Type B pancreatic cell (in vitro differentiated cells): ENCODE results near the gene ADGRG4. TPM values are rescaled to one million over a fixed set of nuclear protein-coding genes. Genes with fewer than 3 reads are reported as not detected.
"Not testable (repeated sequence)": the region's sequence is repeated elsewhere in the genome, so short reads cannot be mapped to it uniquely, and the experiment has no call there.

ENCODE experiments used
- DNase-seq: peaks from one replicate; pipeline ENCODE4 v3.0.0; 2021; ENCODE audit warnings: mixed read lengths; ENCODE audit not compliant: unreplicated experiment; ENCODE audit errors: extremely low spot score
- H3K27ac Mint-ChIP-seq: 2 replicates; pipeline ENCODE4 v1.8.0; 2021; ENCODE audit warnings: mild to moderate bottlenecking, mixed read lengths
- H3K27me3 Mint-ChIP-seq: 2 replicates; pipeline ENCODE4 v1.8.0; 2021; ENCODE audit warnings: mixed read lengths
- H3K36me3 Mint-ChIP-seq: 2 replicates; pipeline ENCODE4 v1.8.0; 2021; ENCODE audit warnings: mixed read lengths
- H3K4me1 Mint-ChIP-seq: one replicate; pipeline ENCODE4 v1.8.0; 2021; ENCODE audit warnings: mixed read lengths; ENCODE audit not compliant: unreplicated experiment
- H3K4me3 Mint-ChIP-seq: 2 replicates; pipeline ENCODE4 v1.8.0; 2021; ENCODE audit warnings: mild to moderate bottlenecking, mixed read lengths
- H3K9me3 Mint-ChIP-seq: 2 replicates; pipeline ENCODE4 v1.8.0; 2021; ENCODE audit warnings: mixed read lengths
- total RNA-seq: library from RNA; stranded (reverse); gene quantifications from 2 replicates; pipeline ENCODE4 v1.2.1, GENCODE V29; 2021; ENCODE audit warnings: low replicate concordance
- TF ChIP-seq, protein P1 (sequence below): fragments of 200-600 bp; sonication (generic); conservative IDR thresholded peaks from 2 replicates; pipeline ENCODE4 v1.5.0; 2021; ENCODE audit warnings: antibody characterized with exemption, mild to moderate bottlenecking

The ADGRG4 gene
- total RNA-seq, 1 donor from 2014 or later: 1.2 TPM

DNA sequence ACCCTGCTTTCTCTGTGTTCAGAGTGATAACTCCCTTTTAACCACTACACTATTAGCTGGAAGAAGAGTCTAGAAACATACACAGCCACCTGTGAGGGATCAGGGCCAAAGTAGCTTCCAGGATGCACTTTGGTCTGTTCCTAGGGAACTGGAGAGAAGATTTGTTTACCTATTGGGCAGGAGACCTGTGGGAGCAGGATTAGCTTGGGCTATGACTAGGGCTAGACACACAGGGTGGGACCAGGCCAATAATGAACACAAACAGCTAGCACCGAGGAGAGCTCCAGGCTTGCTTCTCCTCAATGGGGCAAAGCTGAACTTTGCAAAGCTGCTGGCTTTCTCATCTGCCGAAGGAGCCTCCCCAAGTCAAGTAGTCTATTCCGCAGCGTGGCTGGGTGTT lies 25.2 kb upstream of the ADGRG4 start:
- no peaks in the 10 kb centered on the region for H3K4me1 Mint-ChIP-seq
- TF ChIP-seq, protein P1, sequence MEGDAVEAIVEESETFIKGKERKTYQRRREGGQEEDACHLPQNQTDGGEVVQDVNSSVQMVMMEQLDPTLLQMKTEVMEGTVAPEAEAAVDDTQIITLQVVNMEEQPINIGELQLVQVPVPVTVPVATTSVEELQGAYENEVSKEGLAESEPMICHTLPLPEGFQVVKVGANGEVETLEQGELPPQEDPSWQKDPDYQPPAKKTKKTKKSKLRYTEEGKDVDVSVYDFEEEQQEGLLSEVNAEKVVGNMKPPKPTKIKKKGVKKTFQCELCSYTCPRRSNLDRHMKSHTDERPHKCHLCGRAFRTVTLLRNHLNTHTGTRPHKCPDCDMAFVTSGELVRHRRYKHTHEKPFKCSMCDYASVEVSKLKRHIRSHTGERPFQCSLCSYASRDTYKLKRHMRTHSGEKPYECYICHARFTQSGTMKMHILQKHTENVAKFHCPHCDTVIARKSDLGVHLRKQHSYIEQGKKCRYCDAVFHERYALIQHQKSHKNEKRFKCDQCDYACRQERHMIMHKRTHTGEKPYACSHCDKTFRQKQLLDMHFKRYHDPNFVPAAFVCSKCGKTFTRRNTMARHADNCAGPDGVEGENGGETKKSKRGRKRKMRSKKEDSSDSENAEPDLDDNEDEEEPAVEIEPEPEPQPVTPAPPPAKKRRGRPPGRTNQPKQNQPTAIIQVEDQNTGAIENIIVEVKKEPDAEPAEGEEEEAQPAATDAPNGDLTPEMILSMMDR: no peak
- H3K9me3 Mint-ChIP-seq: no peaks in the 10 kb centered on the region

DNA sequence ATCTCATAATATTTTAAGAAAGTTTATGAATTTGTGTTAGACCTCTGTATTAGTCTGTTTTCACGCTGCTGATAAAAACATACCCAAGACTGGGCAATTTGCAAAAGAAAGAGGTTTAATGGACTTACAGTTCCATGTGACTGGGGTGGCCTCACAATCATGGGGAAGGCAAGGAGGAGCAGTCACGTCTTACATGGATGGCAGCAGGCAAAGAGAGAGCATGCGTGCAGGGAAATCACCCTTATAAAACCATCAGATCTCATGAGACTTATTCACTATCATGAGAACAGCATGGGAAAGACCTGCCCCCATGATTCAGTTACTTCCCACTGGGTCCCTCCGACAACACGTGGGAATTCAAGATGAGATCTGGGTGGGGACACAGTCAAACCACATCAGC lies 14.4 kb upstream of the ADGRG4 start:
- not testable (repeated sequence) for H3K4me3 Mint-ChIP-seq, H3K9me3 Mint-ChIP-seq, H3K4me1 Mint-ChIP-seq, DNase-seq, H3K36me3 Mint-ChIP-seq, H3K27ac Mint-ChIP-seq, H3K27me3 Mint-ChIP-seq

More for the DNA sequence above, 25.2 kb upstream of the ADGRG4 start:
- Mint-ChIP-seq H3K27me3 (no peaks in the 10 kb centered on the region), H3K36me3 (no peaks in the 10 kb centered on the region), H3K27ac (no peak overlapping the region), H3K4me3 (no peak overlapping the region)
- no peak for DNase-seq

DNA sequence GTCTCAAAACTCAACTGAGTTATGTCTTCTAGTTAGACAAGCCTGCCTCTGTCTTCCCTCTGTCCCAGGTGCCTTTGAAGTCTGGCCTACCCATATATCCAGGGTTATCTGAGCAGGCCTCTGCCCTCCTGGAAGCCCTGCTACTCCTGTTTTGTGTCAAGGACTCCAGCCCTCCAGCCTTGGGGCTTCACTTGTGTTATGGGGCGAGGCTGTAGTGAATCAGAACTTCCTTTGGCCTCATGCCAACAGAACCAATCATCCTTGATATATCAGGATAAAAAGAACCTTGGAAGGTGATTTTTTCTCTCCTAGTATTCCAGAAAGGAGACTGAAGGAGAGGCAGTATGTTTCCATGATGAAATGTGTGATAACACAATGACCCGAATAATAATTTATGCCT lies 8.9 kb upstream of the ADGRG4 start:
- Mint-ChIP-seq H3K4me3 (no peak overlapping the region), H3K27me3 (no peaks in the 10 kb centered on the region), H3K9me3 (peaks cover 7% of the 10 kb centered on the region), H3K4me1 (no peaks in the 10 kb centered on the region), H3K36me3 (no peaks in the 10 kb centered on the region), H3K27ac (no peak overlapping the region)
- TF ChIP-seq, protein P1: no peak
- DNase-seq: no peak

DNA sequence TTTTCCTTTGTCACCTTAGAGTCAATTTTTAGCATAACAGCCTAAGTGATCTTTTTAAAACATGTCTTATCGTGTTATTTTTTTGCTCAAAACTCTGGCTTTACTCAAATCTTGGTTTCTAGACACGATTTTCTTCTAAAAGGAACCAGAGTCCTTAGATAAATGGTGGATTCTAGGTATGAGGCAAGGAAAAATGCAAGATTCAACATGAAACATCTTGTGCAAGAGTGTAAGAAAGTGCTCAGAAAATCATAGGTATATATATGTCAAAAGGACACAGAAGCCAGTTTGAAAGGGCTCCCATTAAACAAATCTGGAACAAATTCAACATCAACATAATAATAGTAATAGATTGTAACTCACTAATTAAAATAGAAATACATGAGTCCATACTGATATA lies 8.1 kb upstream of the ADGRG4 start:
- TF ChIP-seq, protein P1: no peak
- no peak for DNase-seq
- H3K36me3 Mint-ChIP-seq: no peaks in the 10 kb centered on the region
- no peaks in the 10 kb centered on the region for H3K27me3 Mint-ChIP-seq
- H3K4me1 Mint-ChIP-seq: no peaks in the 10 kb centered on the region
- H3K27ac Mint-ChIP-seq: no peak overlapping the region
- no peak overlapping the region for H3K4me3 Mint-ChIP-seq
- peaks cover 7% of the 10 kb centered on the region for H3K9me3 Mint-ChIP-seq

DNA sequence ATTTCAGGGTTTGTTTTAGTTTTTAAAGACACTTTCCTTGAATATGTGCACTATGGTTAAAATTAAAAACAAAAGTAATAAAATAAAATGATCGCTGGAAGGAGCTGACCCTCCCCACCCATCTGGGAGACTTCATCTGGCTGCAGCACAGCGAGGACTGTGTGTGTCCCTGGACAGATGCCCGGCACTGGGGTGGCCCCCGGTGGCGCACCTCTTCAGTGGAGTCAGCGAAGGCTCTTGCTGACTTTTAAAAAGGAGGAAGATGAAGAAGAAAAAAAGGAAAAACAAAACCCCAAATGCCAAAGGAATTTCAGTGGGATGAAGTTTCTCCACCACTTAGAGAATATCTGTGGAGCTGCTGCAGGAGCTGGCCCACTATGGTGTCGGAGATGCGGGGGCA lies 5.4 kb upstream of the ADGRG4 start:
- DNase-seq: no peak
- no peaks in the 10 kb centered on the region for H3K36me3 Mint-ChIP-seq
- H3K9me3 Mint-ChIP-seq: peaks cover 7% of the 10 kb centered on the region
- no peaks in the 10 kb centered on the region for H3K4me1 Mint-ChIP-seq
- H3K27ac Mint-ChIP-seq: no peak overlapping the region
- no peaks in the 10 kb centered on the region for H3K27me3 Mint-ChIP-seq
- no peak overlapping the region for H3K4me3 Mint-ChIP-seq
- TF ChIP-seq, protein P1: no peak

DNA sequence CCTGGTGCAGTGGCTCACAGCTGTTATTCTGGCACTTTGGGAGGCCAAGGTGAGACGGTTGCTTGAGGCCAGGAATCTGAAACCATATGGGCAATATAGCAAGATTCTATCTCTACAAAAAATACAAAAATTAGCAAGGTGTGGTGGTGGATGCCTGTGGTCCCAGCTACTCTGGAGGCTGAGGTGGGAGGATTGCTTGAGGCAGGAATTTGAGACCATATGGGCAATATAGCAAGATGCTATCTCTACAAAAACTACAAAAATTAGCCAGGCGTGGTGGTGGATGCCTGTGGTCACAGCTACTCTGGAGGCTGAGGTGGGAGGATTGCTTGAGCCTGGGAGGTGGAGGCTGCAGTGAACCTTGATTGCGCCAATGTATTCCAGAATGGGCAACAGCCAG lies 2.3 kb downstream of the ADGRG4 start:
- no peaks in the 10 kb centered on the region for H3K27me3 Mint-ChIP-seq
- no peaks in the 10 kb centered on the region for H3K36me3 Mint-ChIP-seq
- H3K4me1 Mint-ChIP-seq: no peaks in the 10 kb centered on the region
- H3K4me3 Mint-ChIP-seq: no peak overlapping the region
- TF ChIP-seq, protein P1: no peak
- peak overlapping the region; percentile 53 for H3K27ac Mint-ChIP-seq
- no peak for DNase-seq
- no peaks in the 10 kb centered on the region for H3K9me3 Mint-ChIP-seq
